Measurements from ENCODE around the gene AAMDC. TPM values are rescaled to one million over a fixed set of nuclear protein-coding genes. Genes with fewer than 3 reads are reported as not detected.
A peak's percentile ranks its signal among the peaks of the same experiment; 100 is the strongest.

AAMDC gene
- polyA plus RNA-seq, 3 donors, result 8.9 to 32.9 (median 28.1) TPM

- DNase-seq, result peak in 1 of 3 donors; percentile 2
- Histone ChIP-seq H3K9me3 (replicated peaks in 1 of 2; ENCODE audit: control insufficient read depth in 1 of 2, insufficient read depth in 1 of 2, low read length in 2 of 2) (no peaks in the 10 kb centered on the region), H3K4me2 (replicated peaks; ENCODE audit: extremely low read depth, low read length, poor library complexity, severe bottlenecking) (no peak overlapping the region), H3K4me1 (ENCODE audit: control insufficient read depth in 1 of 2, insufficient read depth in 2 of 2, low read length in 2 of 2) (no peaks in the 10 kb centered on the region), H3K79me2 (ENCODE audit: insufficient read depth, low read length) (peaks cover 88% of the 10 kb centered on the region), H3K9ac (ENCODE audit: insufficient read depth, low read length, poor library complexity, severe bottlenecking) (no peak overlapping the region), H2AFZ (ENCODE audit: insufficient read depth, low read depth, low read length, poor library complexity, severe bottlenecking) (no peak overlapping the region), H3K27ac (ENCODE audit: low read depth in 1 of 2, low read length in 2 of 2) (no peak overlapping the region), H3K4me3 (replicated peaks in 1 of 3; ENCODE audit: low read depth in 2 of 3, low read length in 3 of 3) (no peak overlapping the region), H4K20me1 (ENCODE audit: insufficient read depth, low read length) (peaks cover 89% of the 10 kb centered on the region), H3K27me3 (ENCODE audit: control insufficient read depth in 2 of 2, insufficient read depth in 2 of 2, low read length in 2 of 2) (no peaks in the 10 kb centered on the region), H3K36me3 (replicated peaks in 1 of 2; ENCODE audit: control insufficient read depth in 1 of 2, insufficient read depth in 2 of 2, low read length in 2 of 2) (peaks cover 0 to 11% of the 10 kb centered on the region in 2 donors)
- Mint-ChIP-seq H3K36me3 (peaks cover 4 to 10% of the 10 kb centered on the region in 2 donors), H3K9me3 (no peaks in the 10 kb centered on the region), H3K27me3 (ENCODE audit: low read depth in 3 of 3) (no peaks in the 10 kb centered on the region), H3K27ac (no peak overlapping the region), H3K4me3 (no peak overlapping the region), H3K4me1 (peaks cover 16% of the 10 kb centered on the region)
- intact Hi-C loops (cut with micrococcal nuclease), result no loop called here
- TF ChIP-seq CTCF (IDR thresholded peaks at IDR 0.05), result peak; percentile 50
- no CpG with 5 or more reads among the region's 1 CpG for WGBS (ENCODE audit: insufficient coverage)
Observed at GRCh38 chr11:77776455-77776854, 44.5 kb upstream of the AAMDC start.

DNA sequence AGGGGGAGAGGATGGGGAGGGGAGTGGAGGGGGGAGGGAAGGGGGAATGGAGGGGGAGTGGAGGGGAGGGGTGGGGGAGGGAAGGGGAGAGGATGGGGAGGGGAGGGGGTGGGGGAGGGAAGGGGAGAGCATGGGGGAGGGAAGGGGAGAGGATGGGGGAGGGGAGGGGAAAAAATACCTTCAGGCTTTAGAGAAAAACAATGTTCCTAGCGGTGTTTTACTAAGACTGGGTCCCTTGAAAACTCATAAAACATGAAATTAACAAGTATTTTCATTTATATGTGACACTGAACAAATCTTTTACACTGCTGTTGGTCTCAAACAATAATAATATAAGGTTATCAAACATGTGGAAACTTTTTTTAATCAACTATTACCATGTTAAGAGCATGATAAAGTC lies 42.8 kb upstream of the AAMDC start:
- Mint-ChIP-seq H3K4me1 (peaks cover 17% of the 10 kb centered on the region), H3K36me3 (peaks cover 4 to 8% of the 10 kb centered on the region in 2 donors), H3K9me3 (no peaks in the 10 kb centered on the region), H3K4me3 (no peak overlapping the region), H3K27ac (peak overlapping the region in 1 of 7 donors; percentile 37), H3K27me3 (ENCODE audit: low read depth in 3 of 3) (peaks cover 0 to 4% (median 0%) of the 10 kb centered on the region in 3 donors)
- Histone ChIP-seq H3K27ac (ENCODE audit: low read depth in 1 of 2, low read length in 2 of 2) (no peak overlapping the region), H3K4me1 (ENCODE audit: control insufficient read depth in 1 of 2, insufficient read depth in 2 of 2, low read length in 2 of 2) (peaks cover under 1 to 7% of the 10 kb centered on the region in 2 donors), H3K9me3 (replicated peaks in 1 of 2; ENCODE audit: control insufficient read depth in 1 of 2, insufficient read depth in 1 of 2, low read length in 2 of 2) (no peaks in the 10 kb centered on the region), H3K9ac (ENCODE audit: insufficient read depth, low read length, poor library complexity, severe bottlenecking) (no peak overlapping the region), H3K4me3 (replicated peaks in 1 of 3; ENCODE audit: low read depth in 2 of 3, low read length in 3 of 3) (no peak overlapping the region), H3K36me3 (replicated peaks in 1 of 2; ENCODE audit: control insufficient read depth in 1 of 2, insufficient read depth in 2 of 2, low read length in 2 of 2) (peaks cover 0 to 14% of the 10 kb centered on the region in 2 donors), H3K4me2 (replicated peaks; ENCODE audit: extremely low read depth, low read length, poor library complexity, severe bottlenecking) (no peak overlapping the region), H4K20me1 (ENCODE audit: insufficient read depth, low read length) (peaks cover 89% of the 10 kb centered on the region), H3K27me3 (ENCODE audit: control insufficient read depth in 2 of 2, insufficient read depth in 2 of 2, low read length in 2 of 2) (no peaks in the 10 kb centered on the region), H3K79me2 (ENCODE audit: insufficient read depth, low read length) (peaks cover 89% of the 10 kb centered on the region), H2AFZ (ENCODE audit: insufficient read depth, low read depth, low read length, poor library complexity, severe bottlenecking) (no peak overlapping the region)
- no CpG with 5 or more reads among the region's 1 CpG for WGBS (ENCODE audit: insufficient coverage)
- no peak for DNase-seq
- no peak for TF ChIP-seq CTCF (IDR thresholded peaks at IDR 0.05)
- intact Hi-C loops (cut with micrococcal nuclease), result no loop called here
